ENCODE measurements around the gene TRIM29. TPM values are rescaled to one million over a fixed set of nuclear protein-coding genes. Genes with fewer than 3 reads are reported as not detected.

TRIM29 gene
- total RNA-seq, 1 donor from 2014 or later = 56.7 TPM

DNA sequence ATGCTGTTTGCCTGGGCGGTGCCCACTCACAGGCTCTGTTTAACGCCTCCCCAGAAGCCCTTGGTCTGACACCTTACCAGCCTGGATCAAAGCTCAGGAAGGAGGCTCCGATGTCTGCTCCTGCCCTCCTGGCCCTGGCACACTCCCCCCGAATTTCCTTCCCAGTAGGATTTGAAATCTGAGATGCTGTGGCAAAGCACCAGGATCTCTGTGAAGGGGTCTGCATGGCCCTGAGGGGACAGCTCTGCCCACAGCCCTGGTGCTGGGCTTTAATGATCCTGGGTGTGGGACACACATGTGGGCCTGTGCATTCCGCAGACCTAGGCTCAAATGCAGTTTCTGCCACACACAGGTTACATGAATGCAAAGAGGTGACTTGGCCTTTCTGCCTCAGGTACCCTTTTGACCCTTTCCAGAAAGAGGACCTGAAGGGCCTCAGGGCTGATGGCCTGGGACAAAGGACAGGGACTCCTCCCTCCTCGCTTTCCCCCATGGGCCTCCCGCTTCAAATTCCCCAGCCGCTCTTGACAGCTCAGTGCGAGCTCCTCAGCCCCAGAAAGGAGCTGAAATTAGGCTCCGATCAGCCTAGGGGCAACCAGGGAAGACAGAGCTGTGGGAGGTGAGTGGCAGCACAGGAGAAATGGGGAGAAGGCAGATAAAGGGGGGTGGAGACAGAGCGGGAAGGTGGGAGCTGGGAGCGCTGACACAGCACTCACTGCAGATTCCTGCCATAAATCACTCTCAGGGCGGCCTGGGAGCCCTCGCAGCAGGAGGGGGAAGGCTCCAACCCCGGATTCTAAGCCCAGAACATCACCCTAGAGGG is 41.3 kb downstream of the TRIM29 start:
- Mint-ChIP-seq H3K27me3 (no peaks in the 10 kb centered on the region), H3K27ac (peak overlapping the region; percentile 61), H3K4me1 (ENCODE audit: unreplicated experiment) (peaks cover 21% of the 10 kb centered on the region), H3K9me3 (no peaks in the 10 kb centered on the region), H3K36me3 (no peaks in the 10 kb centered on the region), H3K4me3 (peak overlapping the region; percentile 56)
- TF ChIP-seq, protein P1, sequence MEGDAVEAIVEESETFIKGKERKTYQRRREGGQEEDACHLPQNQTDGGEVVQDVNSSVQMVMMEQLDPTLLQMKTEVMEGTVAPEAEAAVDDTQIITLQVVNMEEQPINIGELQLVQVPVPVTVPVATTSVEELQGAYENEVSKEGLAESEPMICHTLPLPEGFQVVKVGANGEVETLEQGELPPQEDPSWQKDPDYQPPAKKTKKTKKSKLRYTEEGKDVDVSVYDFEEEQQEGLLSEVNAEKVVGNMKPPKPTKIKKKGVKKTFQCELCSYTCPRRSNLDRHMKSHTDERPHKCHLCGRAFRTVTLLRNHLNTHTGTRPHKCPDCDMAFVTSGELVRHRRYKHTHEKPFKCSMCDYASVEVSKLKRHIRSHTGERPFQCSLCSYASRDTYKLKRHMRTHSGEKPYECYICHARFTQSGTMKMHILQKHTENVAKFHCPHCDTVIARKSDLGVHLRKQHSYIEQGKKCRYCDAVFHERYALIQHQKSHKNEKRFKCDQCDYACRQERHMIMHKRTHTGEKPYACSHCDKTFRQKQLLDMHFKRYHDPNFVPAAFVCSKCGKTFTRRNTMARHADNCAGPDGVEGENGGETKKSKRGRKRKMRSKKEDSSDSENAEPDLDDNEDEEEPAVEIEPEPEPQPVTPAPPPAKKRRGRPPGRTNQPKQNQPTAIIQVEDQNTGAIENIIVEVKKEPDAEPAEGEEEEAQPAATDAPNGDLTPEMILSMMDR (conservative IDR thresholded peaks at IDR 0.05) = no peak
- DNase-seq (ENCODE audit: extremely low spot score, unreplicated experiment) = no peak

DNA sequence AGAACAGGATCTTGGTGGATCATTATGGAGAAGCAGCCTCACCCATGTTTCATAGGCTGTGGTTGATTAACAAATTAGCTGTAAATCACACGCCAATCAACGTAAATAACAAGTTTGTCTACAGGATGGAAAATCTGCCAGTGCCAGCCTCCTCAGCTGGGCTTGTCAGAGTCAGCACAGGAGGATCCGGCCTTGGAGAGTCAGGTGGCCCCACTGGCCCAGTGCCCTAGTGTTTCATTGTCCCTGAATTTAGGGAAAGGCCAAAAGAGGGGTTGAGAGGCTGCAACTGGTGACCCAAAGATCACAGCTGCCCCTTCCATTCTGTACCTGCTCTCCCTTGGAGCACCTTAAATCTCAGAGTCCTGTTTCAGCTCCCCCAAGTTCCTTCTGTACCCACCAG is 42.4 kb downstream of the TRIM29 start:
- Mint-ChIP-seq H3K4me1 (ENCODE audit: unreplicated experiment) (peaks cover 21% of the 10 kb centered on the region), H3K27ac (no peak overlapping the region), H3K27me3 (no peaks in the 10 kb centered on the region), H3K4me3 (no peak overlapping the region), H3K9me3 (no peaks in the 10 kb centered on the region), H3K36me3 (no peaks in the 10 kb centered on the region)
- TF ChIP-seq, protein P1 (conservative IDR thresholded peaks at IDR 0.05) = no peak
- no peak for DNase-seq (ENCODE audit: extremely low spot score, unreplicated experiment)

DNA sequence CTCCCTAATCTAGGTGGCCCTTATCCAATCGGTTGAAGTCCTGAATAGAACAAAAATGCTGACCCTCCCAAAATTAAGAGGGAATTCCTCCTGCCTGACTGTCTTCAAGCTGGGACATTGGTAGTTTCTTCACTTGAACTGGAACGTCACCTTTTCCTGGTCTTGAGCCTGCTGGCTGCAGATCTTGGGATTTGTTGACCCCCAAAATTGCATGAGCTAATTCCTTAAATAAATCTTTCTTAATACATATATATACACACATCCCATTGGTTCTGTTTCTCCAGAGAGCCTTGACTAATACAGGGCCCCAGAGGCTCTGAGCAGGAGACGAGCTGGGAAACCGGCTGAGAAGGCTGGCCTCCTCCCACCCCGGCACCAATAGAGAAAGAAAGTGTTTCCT is 46.2 kb downstream of the TRIM29 start:
- no peak overlapping the region for H3K27ac Mint-ChIP-seq
- no peak for DNase-seq (ENCODE audit: extremely low spot score, unreplicated experiment)
- TF ChIP-seq, protein P1 (conservative IDR thresholded peaks at IDR 0.05) = no peak
- H3K9me3 Mint-ChIP-seq = no peaks in the 10 kb centered on the region
- H3K27me3 Mint-ChIP-seq = peaks cover 2% of the 10 kb centered on the region
- H3K36me3 Mint-ChIP-seq = no peaks in the 10 kb centered on the region
- H3K4me1 Mint-ChIP-seq (ENCODE audit: unreplicated experiment) = peaks cover 6% of the 10 kb centered on the region
- no peak overlapping the region for H3K4me3 Mint-ChIP-seq

DNA sequence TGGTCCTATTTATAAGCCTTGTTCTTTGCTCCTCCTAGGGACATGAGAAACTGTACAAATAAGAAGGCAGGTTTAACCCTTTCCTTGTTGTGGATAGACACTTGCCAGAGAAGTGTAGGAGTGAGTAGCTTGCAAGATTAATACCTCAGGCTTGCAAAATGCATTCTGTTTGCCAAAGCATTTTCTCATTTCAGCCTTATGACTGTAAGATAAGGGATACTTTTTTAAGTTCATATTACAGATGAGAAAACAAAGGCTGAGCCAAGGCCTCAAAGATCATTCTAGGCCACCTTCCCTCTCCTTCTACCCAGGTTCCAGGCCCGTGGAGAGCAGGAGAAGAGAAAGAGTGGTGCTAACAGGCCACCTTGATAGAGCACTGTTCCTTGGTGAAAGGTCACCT is 46.8 kb downstream of the TRIM29 start:
- H3K36me3 Mint-ChIP-seq = no peaks in the 10 kb centered on the region
- peaks cover under 1% of the 10 kb centered on the region for H3K4me1 Mint-ChIP-seq (ENCODE audit: unreplicated experiment)
- DNase-seq (ENCODE audit: extremely low spot score, unreplicated experiment) = no peak
- TF ChIP-seq, protein P1 (conservative IDR thresholded peaks at IDR 0.05) = no peak
- no peak overlapping the region for H3K27ac Mint-ChIP-seq
- peaks cover 2% of the 10 kb centered on the region for H3K27me3 Mint-ChIP-seq
- H3K9me3 Mint-ChIP-seq = no peaks in the 10 kb centered on the region
- no peak overlapping the region for H3K4me3 Mint-ChIP-seq

DNA sequence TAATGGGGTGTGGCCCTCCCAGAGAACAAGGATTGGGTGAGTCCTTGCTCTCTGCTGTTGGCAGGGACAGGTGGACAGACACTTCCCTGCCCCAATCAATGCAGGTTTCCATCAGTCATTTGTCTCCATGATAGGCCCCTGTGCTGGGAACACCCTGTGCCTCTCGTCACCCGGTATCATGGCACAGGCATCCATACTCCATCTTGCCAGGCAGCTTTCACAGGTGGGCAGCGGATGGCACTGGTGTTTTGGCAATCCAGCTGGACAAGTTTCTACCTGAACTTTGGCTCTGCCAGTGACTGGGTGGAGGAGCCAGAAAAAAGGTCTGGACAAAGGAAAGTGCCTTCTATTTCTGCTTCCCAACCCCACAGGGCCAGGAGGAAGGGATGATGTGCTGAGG is 47.5 kb downstream of the TRIM29 start:
- no peak for DNase-seq (ENCODE audit: extremely low spot score, unreplicated experiment)
- Mint-ChIP-seq H3K4me1 (ENCODE audit: unreplicated experiment) (no peaks in the 10 kb centered on the region), H3K9me3 (no peaks in the 10 kb centered on the region), H3K27ac (no peak overlapping the region), H3K27me3 (peaks cover 2% of the 10 kb centered on the region), H3K4me3 (no peak overlapping the region), H3K36me3 (peaks cover 5% of the 10 kb centered on the region)
- TF ChIP-seq, protein P1 (conservative IDR thresholded peaks at IDR 0.05) = no peak

Measured in type B pancreatic cell (in vitro differentiated cells).